Measurements from ENCODE around the gene MED1.
"Not testable (repeated sequence)": the region's sequence is repeated elsewhere in the genome, so short reads cannot be mapped to it uniquely, and the experiment has no call there.

- TF ChIP-seq CTCF, POLR2AphosphoS5, POLR2A (IDR thresholded peaks at IDR 0.05): not testable (repeated sequence)
Observed at GRCh38 chr17:39479631-39480030, 28.6 kb upstream of the MED1 start.

Measured in transverse colon (tissue), 4 donors.